Activated B cell treated with CpG ODN at 0.5 μM for 24 hours (primary cell): ENCODE data around the gene MAD1L1. TPM values are rescaled to one million over a fixed set of nuclear protein-coding genes. Genes with fewer than 3 reads are reported as not detected.

Source experiments
- ATAC-seq: fragments of 200-7000 bp; cut with Tn5 transposase; one replicate; pipeline ENCODE4 v1.10.0; 2021; ENCODE audit warnings: low read depth, mild to moderate bottlenecking, moderate library complexity
- CTCF ChIA-PET: fragments of 350-600 bp; sonication (Branson Sonifier 250); formaldehyde crosslinking; loops from one replicate; lab custom pipeline; 2021; ENCODE audit warnings: antibody characterized with exemption; lab: Charles Lee
- POLR2A ChIA-PET: fragments of 350-600 bp; sonication (Branson Sonifier 250); formaldehyde crosslinking; loops from one replicate; lab custom pipeline; 2021; ENCODE audit warnings: antibody characterized with exemption; lab: Charles Lee
- DNase-seq: peaks from one replicate; pipeline ENCODE4 v3.0.0; 2022
- H3K27ac Mint-ChIP-seq: one replicate; pipeline ENCODE4 v1.8.0; 2020; ENCODE audit warnings: mixed read lengths
- H3K27me3 Mint-ChIP-seq: one replicate; pipeline ENCODE4 v1.8.0; 2021; ENCODE audit warnings: mixed read lengths
- H3K36me3 Mint-ChIP-seq: one replicate; pipeline ENCODE4 v1.8.0; 2021; ENCODE audit warnings: low read depth, mixed read lengths
- H3K4me1 Mint-ChIP-seq: one replicate; pipeline ENCODE4 v1.8.0; 2021; ENCODE audit warnings: mixed read lengths
- H3K4me3 Mint-ChIP-seq: one replicate; pipeline ENCODE4 v1.8.0; 2020; ENCODE audit warnings: mild to moderate bottlenecking, mixed read lengths
- H3K9me3 Mint-ChIP-seq: one replicate; pipeline ENCODE4 v1.8.0; 2020; ENCODE audit warnings: mixed read lengths
- CTCF ChIP-seq: fragments of 200-600 bp; IDR thresholded peaks from one replicate; pipeline ENCODE4 v1.8.0; 2022; ENCODE audit warnings: antibody characterized with exemption, mild to moderate bottlenecking
- intact Hi-C: fragments of 100-400 bp; cut with micrococcal nuclease; formaldehyde crosslinking; loops from one replicate; pipeline ENCODE4 v1.15.1; 2024
- total RNA-seq: library from RNA; stranded (reverse); gene quantifications from 2 replicates; pipeline ENCODE4 v1.2.3, GENCODE V29; 2022

MAD1L1 gene
- total RNA-seq, 1 donor from 2014 or later: 54.6 TPM

- intact Hi-C loops: no loop called here
- Mint-ChIP-seq H3K27ac (no peak overlapping the region), H3K4me1 (peaks cover 4% of the 10 kb centered on the region), H3K4me3 (no peak overlapping the region), H3K27me3 (no peaks in the 10 kb centered on the region), H3K36me3 (peaks cover 47% of the 10 kb centered on the region), H3K9me3 (no peaks in the 10 kb centered on the region)
- no peak for TF ChIP-seq CTCF
- ChIA-PET CTCF (no interaction called here), POLR2A (no interaction called here)
- no peak for DNase-seq
- no peak for ATAC-seq
Observed at GRCh38 chr7:2143450-2143849, 89.3 kb downstream of the MAD1L1 start.

GRCh38 chr7:2142386-2142785 lies 90.4 kb downstream of the MAD1L1 start:
- H3K27ac Mint-ChIP-seq: no peak overlapping the region
- H3K4me1 Mint-ChIP-seq: peaks cover 13% of the 10 kb centered on the region
- no peaks in the 10 kb centered on the region for H3K27me3 Mint-ChIP-seq
- TF ChIP-seq CTCF: no peak
- H3K4me3 Mint-ChIP-seq: no peak overlapping the region
- H3K9me3 Mint-ChIP-seq: no peaks in the 10 kb centered on the region
- peaks cover 46% of the 10 kb centered on the region for H3K36me3 Mint-ChIP-seq
- CTCF ChIA-PET: no interaction called here
- POLR2A ChIA-PET: no interaction called here
- intact Hi-C loops: no loop called here
- DNase-seq (no peak), ATAC-seq (no peak)

- Mint-ChIP-seq H3K4me3 (no peak overlapping the region), H3K36me3 (peaks cover 40% of the 10 kb centered on the region), H3K27ac (no peak overlapping the region), H3K4me1 (peaks cover 13% of the 10 kb centered on the region), H3K27me3 (no peaks in the 10 kb centered on the region), H3K9me3 (no peaks in the 10 kb centered on the region)
- ChIA-PET CTCF (no interaction called here), POLR2A (no interaction called here)
- ATAC-seq: no peak
- intact Hi-C loops: no loop called here
- DNase-seq: no peak
- TF ChIP-seq CTCF: no peak
Observed at GRCh38 chr7:2141651-2142050, 91.1 kb downstream of the MAD1L1 start.

GRCh38 chr7:2141021-2141410 lies 91.7 kb downstream of the MAD1L1 start:
- no peaks in the 10 kb centered on the region for H3K9me3 Mint-ChIP-seq
- H3K36me3 Mint-ChIP-seq: peaks cover 34% of the 10 kb centered on the region
- POLR2A ChIA-PET: no interaction called here
- H3K27me3 Mint-ChIP-seq: no peaks in the 10 kb centered on the region
- no peak overlapping the region for H3K4me3 Mint-ChIP-seq
- no peak for TF ChIP-seq CTCF
- intact Hi-C loops: no loop called here
- CTCF ChIA-PET: no interaction called here
- DNase-seq (no peak), ATAC-seq (no peak)
- H3K27ac Mint-ChIP-seq: no peak overlapping the region
- peaks cover 13% of the 10 kb centered on the region for H3K4me1 Mint-ChIP-seq

GRCh38 chr7:2140216-2141020 lies 92.3 kb downstream of the MAD1L1 start:
- Mint-ChIP-seq H3K9me3 (no peaks in the 10 kb centered on the region), H3K36me3 (peaks cover 32% of the 10 kb centered on the region), H3K27me3 (no peaks in the 10 kb centered on the region), H3K4me3 (no peak overlapping the region), H3K27ac (no peak overlapping the region), H3K4me1 (peaks cover 13% of the 10 kb centered on the region)
- ChIA-PET CTCF (no interaction called here), POLR2A (no interaction called here)
- DNase-seq (no peak), ATAC-seq (no peak)
- no peak for TF ChIP-seq CTCF
- intact Hi-C loops: no loop called here
